ENCODE measurements around the gene EPN1.

The EPN1 gene

DNA sequence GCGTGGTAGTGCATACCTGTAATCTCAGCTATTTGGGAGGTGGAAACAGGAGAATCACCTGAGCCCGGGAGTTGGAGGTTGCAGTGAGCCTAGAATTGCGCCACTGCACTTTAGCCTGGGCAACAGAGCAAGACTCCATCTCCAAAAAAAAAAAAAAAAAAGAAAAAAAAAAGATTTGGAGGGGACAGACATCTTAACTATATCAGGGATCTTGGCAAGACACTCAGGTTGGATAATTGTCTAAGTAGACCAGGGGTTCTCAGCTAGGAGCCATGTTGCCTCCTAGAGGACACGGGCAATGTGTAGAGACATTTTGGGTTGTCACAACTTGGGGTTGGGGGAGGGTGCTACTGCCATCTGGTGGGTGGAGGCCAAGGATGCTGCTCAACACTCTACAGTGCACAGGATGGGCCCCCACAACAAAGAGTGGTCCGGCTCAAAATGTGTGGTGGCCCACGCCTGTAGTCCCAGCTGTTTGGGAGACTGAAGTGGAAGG lies 36.1 kb upstream of the EPN1 start:
- Histone ChIP-seq H3K9ac (ENCODE audit: insufficient read length) (no peak overlapping the region), H3K9me3 (ENCODE audit: low read depth, low read length) (no peaks in the 10 kb centered on the region), H3K4me3 (no peak overlapping the region), H3K36me3 (ENCODE audit: insufficient read depth, low read length) (no peaks in the 10 kb centered on the region), H3K27ac (peak overlapping the region; percentile 71)
- TF ChIP-seq POLR2AphosphoS5 (IDR thresholded peaks at IDR 0.05; ENCODE audit: borderline replicate concordance, low read depth, low read length): no peak; the same call in 1 of the 2 replicates
- no peak for TF ChIP-seq EZH2 (IDR thresholded peaks at IDR 0.05)
- TF ChIP-seq FOXP2 (optimal IDR thresholded peaks at IDR 0.05; ENCODE audit: control extremely low read depth, extremely low read length, insufficient read depth): no peak
- DNase-seq (ENCODE audit: low read depth, low spot score): no peak

DNA sequence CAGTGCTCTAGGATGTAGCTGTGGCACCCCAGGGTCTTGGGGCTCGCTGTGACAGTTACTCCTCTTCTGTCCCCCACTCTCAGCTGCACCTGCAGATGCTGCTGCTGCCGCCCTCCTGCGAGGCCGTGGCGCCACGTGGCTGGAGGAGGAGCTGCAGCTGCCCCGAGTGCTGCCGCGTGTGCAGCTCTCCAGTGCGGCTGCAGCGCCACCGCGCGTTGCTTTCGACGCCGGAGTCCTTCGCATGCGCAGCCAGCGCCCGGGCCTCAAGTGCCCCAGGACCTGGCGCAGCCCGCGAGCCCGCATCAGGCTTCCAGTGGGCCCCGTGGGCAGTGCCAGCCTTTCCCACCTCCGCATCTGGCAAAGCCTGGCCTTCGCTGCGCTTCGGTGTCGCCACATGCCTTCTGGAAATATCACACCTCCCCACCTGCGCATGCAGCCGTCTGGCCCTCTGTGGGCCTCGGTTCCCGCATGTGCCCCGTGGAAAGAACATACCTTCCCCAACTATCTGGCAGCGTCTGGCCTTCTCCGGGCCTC lies 34.9 kb upstream of the EPN1 start:
- Histone ChIP-seq H3K9me3 (ENCODE audit: low read depth, low read length) (no peaks in the 10 kb centered on the region), H3K9ac (ENCODE audit: insufficient read length) (peak overlapping the region; percentile 87), H3K4me3 (peak overlapping the region; percentile 92), H3K27ac (peak overlapping the region; percentile 92), H3K36me3 (ENCODE audit: insufficient read depth, low read length) (peaks cover 9% of the 10 kb centered on the region)
- DNase-seq (ENCODE audit: low read depth, low spot score): no peak
- TF ChIP-seq POLR2AphosphoS5 (IDR thresholded peaks at IDR 0.05; ENCODE audit: borderline replicate concordance, low read depth, low read length) (no peak), EZH2 (IDR thresholded peaks at IDR 0.05) (no peak), FOXP2 (optimal IDR thresholded peaks at IDR 0.05; ENCODE audit: control extremely low read depth, extremely low read length, insufficient read depth) (no peak)

DNA sequence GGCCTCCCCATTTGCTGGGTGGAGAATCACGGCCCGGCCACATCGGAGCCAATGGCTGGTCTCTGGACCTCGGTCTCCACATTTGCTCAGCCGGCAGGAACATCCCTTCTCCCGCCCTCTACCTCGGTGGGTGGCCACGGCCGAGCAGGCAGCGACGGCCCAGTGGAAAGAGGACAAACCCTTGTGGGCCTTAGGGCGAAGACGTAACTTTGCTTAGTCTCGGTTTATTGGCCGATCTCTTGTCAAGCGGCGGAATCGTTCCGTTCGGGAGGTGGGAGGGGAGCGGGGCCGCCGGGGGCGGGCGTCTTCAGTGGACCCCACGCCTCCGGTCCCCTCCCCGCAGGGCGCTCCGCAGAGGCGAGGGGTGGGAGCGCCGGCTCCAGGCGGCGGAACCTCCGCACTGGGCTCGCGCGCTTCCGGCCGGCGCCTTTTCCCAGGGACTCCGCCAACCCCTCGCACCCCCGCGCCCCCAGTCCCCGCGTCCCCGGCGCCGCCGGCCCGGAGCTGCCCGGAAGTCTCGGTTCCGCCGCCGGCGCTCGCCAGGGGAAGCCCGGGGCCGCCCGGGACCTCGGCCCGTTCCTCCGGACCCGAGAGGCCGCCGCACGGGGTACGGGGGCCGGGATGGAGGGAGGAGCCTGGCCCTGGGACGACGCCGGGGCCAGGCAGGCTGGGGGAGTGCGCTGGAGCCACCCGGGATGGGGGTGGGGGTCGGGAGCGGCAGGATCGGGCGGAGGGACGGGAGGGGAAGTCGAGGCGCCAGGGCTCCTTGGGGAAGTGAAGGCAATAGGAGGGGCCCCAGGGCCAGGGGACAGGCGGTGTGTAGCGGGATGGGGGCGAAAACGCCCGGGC lies 34.2 kb upstream of the EPN1 start, which contains the start of gene ZNF580:
Gene ZNF580, plus strand, starts transcription at position 426 of the 849 bp plus-strand sequence. CDS start 1,507 bp downstream, outside the sequence.
- no peak for DNase-seq (ENCODE audit: low read depth, low spot score)

DNA sequence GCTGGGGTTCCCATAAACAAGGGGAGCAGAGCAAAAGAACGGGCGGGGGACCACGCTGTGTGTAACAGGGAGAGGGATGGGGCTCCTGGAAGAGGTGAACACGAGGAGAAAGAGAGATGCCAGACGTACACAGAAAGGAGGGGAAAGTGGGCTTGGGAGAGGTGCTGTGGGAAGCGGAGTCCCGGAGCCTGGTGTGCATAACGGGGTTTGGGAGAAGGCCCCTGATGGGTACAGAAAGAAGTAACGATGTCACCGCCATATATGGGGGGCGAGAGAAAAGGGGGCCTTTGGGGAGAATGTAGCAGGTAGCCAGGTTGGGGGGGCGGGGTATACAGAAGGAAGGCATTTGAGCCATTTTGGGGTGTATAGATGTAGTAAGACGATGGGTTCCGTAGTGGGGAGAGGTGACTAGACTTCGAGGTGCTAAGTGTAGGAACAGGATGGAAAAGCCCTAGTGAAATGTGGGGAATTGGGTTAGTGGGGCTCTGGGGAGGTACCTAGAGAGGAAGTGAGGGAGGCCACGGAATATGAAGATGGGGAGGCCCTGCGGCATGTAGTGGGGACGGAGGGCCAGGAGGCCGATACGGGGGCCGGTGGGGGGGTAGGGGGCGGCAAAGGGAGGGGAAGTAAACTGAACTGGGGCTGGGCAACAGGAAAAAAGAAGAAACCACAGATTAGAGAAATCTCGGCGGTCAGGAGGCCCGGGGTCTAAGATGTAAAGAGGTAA lies 33.4 kb upstream of the EPN1 start:
- no peak for TF ChIP-seq EZH2 (IDR thresholded peaks at IDR 0.05)
- peak; percentile 45; the same call in 1 of the 2 replicates for TF ChIP-seq POLR2AphosphoS5 (IDR thresholded peaks at IDR 0.05; ENCODE audit: borderline replicate concordance, low read depth, low read length)
- Histone ChIP-seq H3K9ac (ENCODE audit: insufficient read length) (peak overlapping the region; percentile 87), H3K9me3 (ENCODE audit: low read depth, low read length) (no peaks in the 10 kb centered on the region), H3K36me3 (ENCODE audit: insufficient read depth, low read length) (peaks cover 15% of the 10 kb centered on the region), H3K4me3 (peak overlapping the region; percentile 92), H3K27ac (peak overlapping the region; percentile 92)
- no peak for DNase-seq (ENCODE audit: low read depth, low spot score)

More for the DNA sequence above, 34.2 kb upstream of the EPN1 start, which contains the start of gene ZNF580:
- Histone ChIP-seq H3K27ac (peak within 1 kb of the TSS; percentile 92), H3K36me3 (ENCODE audit: insufficient read depth, low read length) (peaks cover 15% of the 10 kb centered on the region), H3K4me3 (peak within 1 kb of the TSS; percentile 92), H3K9ac (ENCODE audit: insufficient read length) (peak within 1 kb of the TSS; percentile 87), H3K9me3 (ENCODE audit: low read depth, low read length) (no peaks in the 10 kb centered on the region)
- no peak for TF ChIP-seq EZH2 (IDR thresholded peaks at IDR 0.05)

DNA sequence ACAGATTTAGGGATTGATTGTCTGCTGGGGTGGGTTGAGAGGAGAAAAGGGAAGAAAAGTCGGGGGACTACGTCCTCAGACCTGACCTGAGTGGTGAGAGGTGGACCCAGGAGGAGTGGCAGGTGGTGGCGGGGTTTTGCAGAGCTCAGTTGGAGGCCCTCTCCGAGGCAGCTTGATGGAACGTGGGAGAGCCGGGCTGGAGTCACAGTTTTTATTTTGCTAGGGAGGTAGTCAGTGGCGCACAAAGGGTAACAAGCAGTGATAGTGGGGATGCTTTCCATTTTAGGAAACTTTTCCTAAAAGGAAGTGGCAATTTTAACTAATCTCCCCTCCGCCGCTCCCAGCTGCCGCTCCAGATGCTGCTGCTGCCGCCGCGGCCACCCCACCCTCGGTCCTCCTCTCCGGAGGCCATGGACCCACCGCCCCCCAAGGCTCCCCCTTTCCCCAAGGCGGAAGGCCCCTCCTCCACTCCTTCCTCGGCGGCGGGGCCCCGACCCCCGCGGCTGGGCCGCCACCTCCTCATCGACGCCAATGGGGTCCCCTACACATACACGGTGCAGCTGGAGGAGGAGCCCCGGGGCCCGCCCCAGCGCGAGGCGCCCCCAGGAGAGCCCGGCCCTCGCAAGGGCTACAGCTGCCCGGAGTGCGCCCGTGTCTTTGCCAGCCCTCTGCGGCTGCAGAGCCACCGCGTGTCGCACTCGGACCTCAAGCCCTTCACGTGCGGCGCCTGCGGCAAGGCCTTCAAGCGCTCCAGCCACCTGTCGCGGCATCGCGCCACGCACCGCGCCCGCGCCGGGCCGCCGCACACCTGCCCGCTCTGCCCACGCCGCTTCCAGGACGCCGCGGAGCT lies 32.6 kb upstream of the EPN1 start:
- no peaks in the 10 kb centered on the region for H3K9me3 ChIP-seq (ENCODE audit: low read depth, low read length)
- no peak for DNase-seq (ENCODE audit: low read depth, low spot score)
- H3K9ac ChIP-seq (ENCODE audit: insufficient read length): peak overlapping the region; percentile 87
- TF ChIP-seq POLR2AphosphoS5 (IDR thresholded peaks at IDR 0.05; ENCODE audit: borderline replicate concordance, low read depth, low read length) (peak; percentile 19; the same call in 1 of the 2 replicates), FOXP2 (optimal IDR thresholded peaks at IDR 0.05; ENCODE audit: control extremely low read depth, extremely low read length, insufficient read depth) (no peak), EZH2 (IDR thresholded peaks at IDR 0.05) (no peak)
- peak overlapping the region; percentile 92 for H3K27ac ChIP-seq
- H3K4me3 ChIP-seq: peak overlapping the region; percentile 92
- H3K36me3 ChIP-seq (ENCODE audit: insufficient read depth, low read length): peaks cover 19% of the 10 kb centered on the region

DNA sequence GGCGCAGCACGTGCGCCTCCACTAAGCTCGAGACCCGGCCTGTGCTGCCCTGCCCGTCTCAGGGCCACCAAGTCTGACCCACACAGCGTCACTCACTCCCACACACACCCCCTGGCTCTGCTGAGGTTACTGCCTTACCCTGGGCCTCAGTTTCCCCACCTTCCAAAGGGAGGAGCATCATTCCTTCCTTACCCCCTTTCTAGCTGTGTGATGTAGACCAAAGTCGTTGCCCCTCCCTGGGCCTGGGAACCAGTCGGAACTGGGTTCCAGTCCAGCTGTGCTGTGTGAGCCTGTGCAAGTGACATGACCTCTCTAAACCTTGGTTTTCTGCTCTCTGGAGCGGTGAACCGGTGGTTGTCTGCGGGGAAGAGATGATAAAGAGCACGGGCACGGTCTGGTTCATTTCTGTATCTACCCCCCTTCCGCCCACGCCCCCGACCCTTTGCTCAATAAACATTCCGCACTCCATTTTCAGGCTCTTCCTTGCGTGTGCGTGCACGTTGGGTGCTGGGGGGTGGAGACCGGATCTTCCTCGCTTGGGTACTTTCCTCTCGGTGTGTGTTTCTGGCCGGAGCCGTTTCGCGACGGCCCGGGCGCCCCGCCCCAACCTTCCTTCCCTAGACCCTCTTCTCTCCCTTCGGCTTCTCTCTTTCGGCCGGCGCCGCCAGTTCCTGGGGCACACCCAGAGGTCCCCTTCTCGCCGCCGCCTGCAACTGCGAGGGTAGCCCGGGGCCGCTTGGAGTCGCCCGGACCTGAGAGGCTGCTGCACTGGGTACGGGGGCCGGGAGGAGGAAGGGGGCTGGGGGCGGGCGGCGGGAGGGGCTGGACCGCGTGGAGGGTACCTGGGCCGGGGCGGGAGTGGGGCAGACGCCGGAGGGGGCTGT lies 31.8 kb upstream of the EPN1 start, which contains the start of gene ZNF581:
Gene ZNF581, plus strand, starts transcription at position 647 of the 884 bp plus-strand sequence. CDS start 923 bp downstream, outside the sequence.
- no peak for DNase-seq (ENCODE audit: low read depth, low spot score)
- H3K4me3 ChIP-seq: peak within 1 kb of the TSS; percentile 92

DNA sequence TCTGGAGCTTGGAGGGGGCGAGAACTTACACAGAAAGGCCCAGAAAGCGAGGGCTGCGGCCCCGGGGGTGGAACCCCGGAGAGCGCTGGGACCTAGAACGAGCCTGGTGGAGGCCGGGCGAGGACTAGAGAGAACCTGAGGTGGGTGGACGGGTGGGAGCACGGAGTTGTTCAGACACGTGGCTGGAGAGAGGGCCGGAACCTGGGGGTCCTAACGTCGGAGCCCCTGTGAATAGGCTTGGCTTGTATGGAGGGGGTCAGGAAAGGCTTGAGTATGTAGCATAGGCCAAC lies 31.2 kb upstream of the EPN1 start:
- TF ChIP-seq EZH2 (IDR thresholded peaks at IDR 0.05): no peak
- no peak for TF ChIP-seq POLR2AphosphoS5 (IDR thresholded peaks at IDR 0.05; ENCODE audit: borderline replicate concordance, low read depth, low read length)
- TF ChIP-seq FOXP2 (optimal IDR thresholded peaks at IDR 0.05; ENCODE audit: control extremely low read depth, extremely low read length, insufficient read depth): no peak
- DNase-seq (ENCODE audit: low read depth, low spot score): no peak
- Histone ChIP-seq H3K9me3 (ENCODE audit: low read depth, low read length) (no peaks in the 10 kb centered on the region), H3K4me3 (peak overlapping the region; percentile 92), H3K9ac (ENCODE audit: insufficient read length) (peak overlapping the region; percentile 94), H3K27ac (0 out of 2 replicates have a peak overlapping the region, but pooled peaks have one; percentile 40), H3K36me3 (ENCODE audit: insufficient read depth, low read length) (peaks cover 19% of the 10 kb centered on the region)

More for the DNA sequence above, 31.8 kb upstream of the EPN1 start, which contains the start of gene ZNF581:
- TF ChIP-seq FOXP2 (optimal IDR thresholded peaks at IDR 0.05; ENCODE audit: control extremely low read depth, extremely low read length, insufficient read depth) (no peak), POLR2AphosphoS5 (IDR thresholded peaks at IDR 0.05; ENCODE audit: borderline replicate concordance, low read depth, low read length) (peak; percentile 82)
- no peaks in the 10 kb centered on the region for H3K9me3 ChIP-seq (ENCODE audit: low read depth, low read length)
- peak within 1 kb of the TSS; percentile 92 for H3K27ac ChIP-seq
- peak within 1 kb of the TSS; percentile 94 for H3K9ac ChIP-seq (ENCODE audit: insufficient read length)
- peaks cover 19% of the 10 kb centered on the region for H3K36me3 ChIP-seq (ENCODE audit: insufficient read depth, low read length)
